Progenitor cell of endocrine pancreas (in vitro differentiated cells): ENCODE results near the gene NEO1. TPM values are rescaled to one million over a fixed set of nuclear protein-coding genes. Genes with fewer than 3 reads are reported as not detected.

ENCODE experiments used
- DNase-seq: peaks from one replicate; pipeline ENCODE4 v3.0.0; 2021; ENCODE audit warnings: low spot score; ENCODE audit not compliant: unreplicated experiment
- H3K27ac Mint-ChIP-seq: 2 replicates; pipeline ENCODE4 v1.8.0; 2021; ENCODE audit warnings: mild to moderate bottlenecking, moderate library complexity, mixed read lengths
- H3K27me3 Mint-ChIP-seq: 2 replicates; pipeline ENCODE4 v1.8.0; 2021; ENCODE audit warnings: mixed read lengths
- H3K36me3 Mint-ChIP-seq: 2 replicates; pipeline ENCODE4 v1.8.0; 2022; ENCODE audit warnings: mixed read lengths; ENCODE audit not compliant: insufficient read depth
- H3K4me1 Mint-ChIP-seq: 2 replicates; pipeline ENCODE4 v1.8.0; 2021; ENCODE audit warnings: low read depth, mixed read lengths
- H3K4me3 Mint-ChIP-seq: 2 replicates; pipeline ENCODE4 v1.8.0; 2021; ENCODE audit warnings: low read depth, mild to moderate bottlenecking, moderate library complexity, mixed read lengths
- H3K9me3 Mint-ChIP-seq: 2 replicates; pipeline ENCODE4 v1.8.0; 2021; ENCODE audit warnings: low read depth, mixed read lengths
- total RNA-seq: library from RNA; stranded (reverse); gene quantifications from 2 replicates; pipeline ENCODE4 v1.2.1, GENCODE V29; 2021
- TF ChIP-seq, protein P1 (sequence below): fragments of 200-600 bp; sonication (generic); IDR thresholded peaks from one replicate; pipeline ENCODE4 v1.5.0; 2021; ENCODE audit warnings: antibody characterized with exemption, mild to moderate bottlenecking; ENCODE audit not compliant: unreplicated experiment

Gene NEO1
- total RNA-seq, 1 donor from 2014 or later = 118 TPM

DNA sequence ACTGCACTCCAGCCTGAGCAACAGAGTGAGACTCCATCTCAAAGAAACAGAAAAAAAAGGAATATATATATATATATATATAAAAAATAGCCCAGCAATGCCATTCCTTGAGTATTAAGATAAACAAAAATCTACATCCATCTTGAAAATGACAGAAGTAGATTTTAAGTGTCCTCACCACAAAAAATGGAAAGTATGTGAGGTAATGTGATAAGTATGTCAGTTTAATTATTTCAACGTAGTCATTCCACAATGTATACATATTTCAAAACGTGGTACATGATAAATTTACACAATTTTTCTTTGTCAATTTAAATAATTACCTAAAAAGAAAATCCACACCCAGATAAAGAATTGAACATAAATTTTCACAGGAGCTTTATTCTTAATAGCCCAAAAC is 261.6 kb downstream of the NEO1 start:
- no peak overlapping the region for H3K27ac Mint-ChIP-seq
- no peaks in the 10 kb centered on the region for H3K9me3 Mint-ChIP-seq
- H3K4me1 Mint-ChIP-seq = no peaks in the 10 kb centered on the region
- TF ChIP-seq, protein P1, sequence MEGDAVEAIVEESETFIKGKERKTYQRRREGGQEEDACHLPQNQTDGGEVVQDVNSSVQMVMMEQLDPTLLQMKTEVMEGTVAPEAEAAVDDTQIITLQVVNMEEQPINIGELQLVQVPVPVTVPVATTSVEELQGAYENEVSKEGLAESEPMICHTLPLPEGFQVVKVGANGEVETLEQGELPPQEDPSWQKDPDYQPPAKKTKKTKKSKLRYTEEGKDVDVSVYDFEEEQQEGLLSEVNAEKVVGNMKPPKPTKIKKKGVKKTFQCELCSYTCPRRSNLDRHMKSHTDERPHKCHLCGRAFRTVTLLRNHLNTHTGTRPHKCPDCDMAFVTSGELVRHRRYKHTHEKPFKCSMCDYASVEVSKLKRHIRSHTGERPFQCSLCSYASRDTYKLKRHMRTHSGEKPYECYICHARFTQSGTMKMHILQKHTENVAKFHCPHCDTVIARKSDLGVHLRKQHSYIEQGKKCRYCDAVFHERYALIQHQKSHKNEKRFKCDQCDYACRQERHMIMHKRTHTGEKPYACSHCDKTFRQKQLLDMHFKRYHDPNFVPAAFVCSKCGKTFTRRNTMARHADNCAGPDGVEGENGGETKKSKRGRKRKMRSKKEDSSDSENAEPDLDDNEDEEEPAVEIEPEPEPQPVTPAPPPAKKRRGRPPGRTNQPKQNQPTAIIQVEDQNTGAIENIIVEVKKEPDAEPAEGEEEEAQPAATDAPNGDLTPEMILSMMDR = no peak
- H3K4me3 Mint-ChIP-seq = no peak overlapping the region
- H3K27me3 Mint-ChIP-seq = no peaks in the 10 kb centered on the region
- H3K36me3 Mint-ChIP-seq = peaks cover 5% of the 10 kb centered on the region
- no peak for DNase-seq

DNA sequence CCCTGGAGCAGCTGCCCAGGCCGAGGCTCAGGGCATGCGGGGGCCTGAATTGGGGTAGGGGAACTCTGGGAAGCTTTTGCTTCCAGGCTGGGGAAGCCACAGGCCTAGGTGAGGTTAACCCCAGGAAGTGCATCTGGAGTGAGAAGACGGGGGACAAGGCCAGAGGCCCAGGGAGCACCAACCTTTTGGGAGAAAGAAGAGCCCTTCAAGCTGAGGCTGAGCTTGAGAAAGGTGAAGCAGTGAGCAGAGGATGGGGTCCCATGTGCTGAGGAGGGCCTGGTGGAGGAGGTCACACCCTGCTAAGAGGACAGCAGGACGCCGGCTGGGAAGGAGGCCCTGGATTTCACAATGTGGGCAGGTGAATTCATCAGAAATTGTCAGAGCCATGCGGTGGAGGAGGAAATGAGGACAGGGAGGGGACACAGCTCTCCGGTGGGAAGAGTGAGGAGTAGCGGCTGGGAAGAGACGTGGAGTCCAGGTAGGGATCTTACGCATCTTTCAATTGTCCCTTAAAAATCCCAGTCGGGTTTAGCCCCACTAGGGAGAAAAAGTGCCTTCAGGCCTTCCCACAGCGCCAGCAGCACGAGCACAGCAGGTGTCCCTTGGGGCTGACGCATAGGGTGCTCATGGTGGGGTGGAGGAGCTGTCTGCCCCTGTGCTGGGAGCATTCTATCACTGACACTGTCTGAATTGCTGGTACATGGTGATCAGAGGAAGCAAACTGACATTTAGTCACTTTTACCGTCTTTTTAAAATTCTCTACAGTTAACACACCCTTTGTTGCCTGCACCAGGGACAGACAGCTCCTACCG is 265.6 kb downstream of the NEO1 start:
- Mint-ChIP-seq H3K4me1 (no peaks in the 10 kb centered on the region), H3K4me3 (no peak overlapping the region), H3K36me3 (no peaks in the 10 kb centered on the region), H3K27ac (no peak overlapping the region), H3K27me3 (no peaks in the 10 kb centered on the region), H3K9me3 (no peaks in the 10 kb centered on the region)
- DNase-seq = no peak
- TF ChIP-seq, protein P1 = no peak

DNA sequence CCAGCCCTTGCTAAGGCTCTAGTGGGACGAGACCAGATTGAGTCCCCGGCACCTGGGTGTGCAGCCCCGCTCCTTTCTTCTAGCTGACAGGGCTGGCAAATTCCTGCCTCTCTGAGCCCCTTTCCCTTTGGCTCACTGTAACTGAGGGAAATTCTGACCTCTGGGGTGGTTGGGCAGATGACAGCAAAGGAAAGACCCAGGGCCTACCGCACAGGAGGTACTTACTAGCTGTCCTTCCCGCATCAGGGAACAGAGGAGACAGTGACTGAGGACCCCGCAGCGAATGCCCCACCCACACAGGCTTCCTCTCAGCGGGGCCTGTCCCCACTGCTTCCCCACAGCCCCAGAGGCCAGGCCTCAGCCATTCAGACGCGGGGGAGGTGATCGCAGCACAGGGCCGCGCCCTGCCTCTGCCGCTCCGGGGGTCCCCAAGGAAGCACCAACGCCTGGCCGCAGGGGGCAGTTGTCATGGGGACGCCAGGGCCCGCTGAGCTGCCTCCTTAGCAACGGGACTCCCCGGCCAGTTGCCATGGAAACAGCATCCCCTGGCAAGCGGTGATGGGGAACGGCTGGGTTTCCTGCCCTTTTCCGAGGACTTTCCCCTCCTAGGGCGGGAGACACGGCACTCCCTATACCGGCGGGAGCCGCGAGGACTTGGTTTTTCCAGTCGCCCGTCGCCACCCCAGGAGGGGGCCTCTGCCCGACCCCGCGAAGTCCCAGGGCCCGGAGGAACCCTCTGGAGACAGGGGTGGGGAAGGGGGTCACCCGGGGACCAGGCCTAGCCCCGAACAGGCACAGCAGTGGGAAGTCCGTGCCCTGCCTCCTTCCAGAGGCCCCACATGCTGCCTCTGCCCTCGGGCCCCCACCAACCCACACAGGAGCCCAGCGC is 266.4 kb downstream of the NEO1 start:
- no peak overlapping the region for H3K27ac Mint-ChIP-seq

DNA sequence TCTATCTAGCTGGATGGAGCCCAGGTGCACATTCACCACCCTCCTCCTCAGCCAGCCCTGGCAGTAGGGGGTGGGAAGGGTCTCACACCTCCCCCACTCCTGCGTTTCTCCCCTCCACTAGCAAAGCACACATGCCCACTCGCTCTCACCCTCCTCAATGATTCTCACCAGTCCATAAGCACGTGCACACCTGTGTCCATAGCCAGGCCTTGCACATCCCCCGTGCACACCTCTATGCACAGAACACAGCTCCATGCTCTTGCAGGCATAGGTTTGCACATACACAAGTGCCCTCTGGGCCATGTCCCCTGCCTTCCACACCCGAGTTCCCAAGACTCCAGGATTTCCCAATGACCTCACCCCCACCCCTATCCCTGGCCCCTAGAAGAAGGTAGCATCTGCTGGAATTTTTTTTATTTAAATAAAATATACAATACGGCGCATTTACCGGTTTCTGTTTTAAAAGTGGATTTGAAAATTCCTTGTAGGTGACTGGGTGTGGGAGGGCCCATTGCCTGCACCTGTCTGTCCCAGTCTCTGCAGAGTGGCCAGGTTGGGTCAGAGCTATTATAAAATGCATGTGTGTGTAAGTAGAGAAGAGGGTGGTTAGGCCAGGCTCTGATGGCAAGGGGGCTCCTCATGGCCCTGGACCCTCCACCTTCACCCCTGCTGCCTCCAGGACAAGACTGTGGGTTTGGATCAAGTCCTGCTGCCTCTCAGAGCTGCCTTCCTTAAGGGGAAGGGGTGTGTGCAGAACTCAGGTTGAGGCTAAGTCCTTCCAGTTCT is 267.4 kb downstream of the NEO1 start:
- TF ChIP-seq, protein P1 = no peak
- Mint-ChIP-seq H3K9me3 (no peaks in the 10 kb centered on the region), H3K36me3 (no peaks in the 10 kb centered on the region), H3K27ac (no peak overlapping the region), H3K27me3 (no peaks in the 10 kb centered on the region), H3K4me1 (no peaks in the 10 kb centered on the region), H3K4me3 (no peak overlapping the region)
- DNase-seq = no peak

More for the DNA sequence above, 266.4 kb downstream of the NEO1 start:
- H3K4me3 Mint-ChIP-seq = no peak overlapping the region
- H3K9me3 Mint-ChIP-seq = no peaks in the 10 kb centered on the region
- TF ChIP-seq, protein P1 = no peak
- H3K4me1 Mint-ChIP-seq = no peaks in the 10 kb centered on the region
- no peaks in the 10 kb centered on the region for H3K27me3 Mint-ChIP-seq
- H3K36me3 Mint-ChIP-seq = no peaks in the 10 kb centered on the region
- no peak for DNase-seq
